Choroid plexus epithelial cell (primary cell): ENCODE data around the gene SKA2.
"Not testable (repeated sequence)": the region's sequence is repeated elsewhere in the genome, so short reads cannot be mapped to it uniquely, and the experiment has no call there.

Experiments used
- DNase-seq: peaks from one replicate; pipeline ENCODE4 v3.0.0-alpha.2; 2010; ENCODE audit warnings: low read depth
- H3K4me3 ChIP-seq: 2 replicates; pipeline ENCODE4 v1.5.1; 2011; ENCODE audit warnings: low read depth, mild to moderate bottlenecking, control low read depth, low read length, moderate library complexity
- TF ChIP-seq, protein P1 (sequence below): conservative IDR thresholded peaks from 2 replicates; pipeline ENCODE4 v1.5.1; 2011; ENCODE audit warnings: low read depth, mild to moderate bottlenecking, control low read depth, inconsistent platforms, low read length, moderate library complexity

SKA2 gene

GRCh38 chr17:59139939-59140338 is 15.0 kb downstream of the SKA2 start:
- TF ChIP-seq, protein P1, sequence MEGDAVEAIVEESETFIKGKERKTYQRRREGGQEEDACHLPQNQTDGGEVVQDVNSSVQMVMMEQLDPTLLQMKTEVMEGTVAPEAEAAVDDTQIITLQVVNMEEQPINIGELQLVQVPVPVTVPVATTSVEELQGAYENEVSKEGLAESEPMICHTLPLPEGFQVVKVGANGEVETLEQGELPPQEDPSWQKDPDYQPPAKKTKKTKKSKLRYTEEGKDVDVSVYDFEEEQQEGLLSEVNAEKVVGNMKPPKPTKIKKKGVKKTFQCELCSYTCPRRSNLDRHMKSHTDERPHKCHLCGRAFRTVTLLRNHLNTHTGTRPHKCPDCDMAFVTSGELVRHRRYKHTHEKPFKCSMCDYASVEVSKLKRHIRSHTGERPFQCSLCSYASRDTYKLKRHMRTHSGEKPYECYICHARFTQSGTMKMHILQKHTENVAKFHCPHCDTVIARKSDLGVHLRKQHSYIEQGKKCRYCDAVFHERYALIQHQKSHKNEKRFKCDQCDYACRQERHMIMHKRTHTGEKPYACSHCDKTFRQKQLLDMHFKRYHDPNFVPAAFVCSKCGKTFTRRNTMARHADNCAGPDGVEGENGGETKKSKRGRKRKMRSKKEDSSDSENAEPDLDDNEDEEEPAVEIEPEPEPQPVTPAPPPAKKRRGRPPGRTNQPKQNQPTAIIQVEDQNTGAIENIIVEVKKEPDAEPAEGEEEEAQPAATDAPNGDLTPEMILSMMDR = no peak
- no peak overlapping the region for H3K4me3 ChIP-seq
- no peak for DNase-seq

- not testable (repeated sequence) for DNase-seq, H3K4me3 ChIP-seq
Measured at GRCh38 chr17:59138339-59138738, 16.6 kb downstream of the SKA2 start.

DNA sequence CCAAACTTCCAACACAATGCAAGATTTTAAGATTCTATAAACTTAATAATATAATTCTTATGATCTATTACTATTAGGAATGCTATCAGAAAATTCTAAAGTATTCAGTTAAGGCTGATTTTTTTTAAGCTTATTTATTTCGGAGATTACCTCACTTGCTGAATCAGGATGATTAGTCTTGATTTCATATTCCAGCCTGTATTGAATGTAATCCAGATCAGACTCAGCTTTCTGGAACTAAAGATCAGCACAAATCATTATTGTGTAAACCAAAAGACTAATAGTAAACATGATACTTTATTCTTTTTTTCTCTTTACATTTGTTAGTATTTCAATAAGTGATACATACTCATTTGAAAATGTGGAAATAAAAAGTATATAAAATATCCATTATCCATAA is 23.9 kb downstream of the SKA2 start:
- DNase-seq = no peak
- H3K4me3 ChIP-seq = no peak overlapping the region
- TF ChIP-seq, protein P1 = no peak

DNA sequence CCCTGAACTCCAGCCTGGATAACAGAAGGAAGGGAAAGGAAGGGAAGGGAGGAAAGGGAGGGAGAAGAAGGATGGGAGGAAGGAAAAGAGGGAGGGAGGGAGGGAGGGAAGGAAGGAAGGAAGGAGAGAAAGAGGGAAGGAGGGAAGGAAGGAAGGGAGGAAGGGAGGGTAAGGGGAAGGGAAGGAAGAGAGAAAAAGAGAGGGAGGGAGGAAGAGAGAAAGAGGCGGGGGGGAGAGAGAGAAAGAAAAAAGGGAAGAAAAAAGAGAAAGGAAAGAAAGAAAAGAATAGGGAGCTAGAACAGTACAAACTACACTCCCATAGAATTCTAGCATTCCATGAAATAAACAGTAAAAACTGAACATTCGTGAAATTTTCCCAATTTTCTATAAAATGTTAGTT is 25.2 kb downstream of the SKA2 start:
- no peak for DNase-seq
- H3K4me3 ChIP-seq = no peak overlapping the region
- TF ChIP-seq, protein P1 = no peak

DNA sequence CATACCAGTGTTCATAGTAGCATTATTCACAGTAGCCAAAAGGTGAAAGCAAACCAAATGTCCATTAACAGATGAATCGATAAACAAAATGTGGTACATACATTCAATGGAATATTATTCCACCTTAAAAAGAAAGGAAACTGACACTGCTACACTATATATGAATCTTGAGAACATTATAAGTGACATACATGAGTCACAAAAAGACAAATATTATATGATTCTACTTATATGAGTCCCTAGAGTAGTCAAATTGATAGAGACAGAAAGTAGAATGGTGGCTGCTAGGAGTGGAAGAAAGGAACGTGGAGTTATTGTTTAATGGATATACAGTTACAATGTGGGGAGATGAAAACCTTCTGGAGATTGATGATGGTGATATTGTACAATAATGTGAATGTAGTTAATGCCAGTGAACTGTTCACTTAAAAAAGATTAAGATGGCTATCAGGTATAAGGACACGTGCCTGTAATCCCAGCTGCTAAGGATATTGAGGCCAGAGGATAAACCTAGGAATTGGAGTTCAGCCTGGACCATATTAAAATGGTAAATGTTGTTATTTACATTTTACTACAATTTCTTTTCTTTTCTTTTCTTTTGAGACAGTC is 28.1 kb downstream of the SKA2 start:
- H3K4me3 ChIP-seq = no peak overlapping the region
- TF ChIP-seq, protein P1 = no peak
- no peak for DNase-seq

- no peak overlapping the region for H3K4me3 ChIP-seq
- TF ChIP-seq, protein P1 = no peak
- no peak for DNase-seq
Measured at GRCh38 chr17:59124665-59125064, 30.3 kb downstream of the SKA2 start.

GRCh38 chr17:59121901-59122480 is 33.0 kb downstream of the SKA2 start:
- no peak overlapping the region for H3K4me3 ChIP-seq
- TF ChIP-seq, protein P1 = no peak
- no peak for DNase-seq

DNA sequence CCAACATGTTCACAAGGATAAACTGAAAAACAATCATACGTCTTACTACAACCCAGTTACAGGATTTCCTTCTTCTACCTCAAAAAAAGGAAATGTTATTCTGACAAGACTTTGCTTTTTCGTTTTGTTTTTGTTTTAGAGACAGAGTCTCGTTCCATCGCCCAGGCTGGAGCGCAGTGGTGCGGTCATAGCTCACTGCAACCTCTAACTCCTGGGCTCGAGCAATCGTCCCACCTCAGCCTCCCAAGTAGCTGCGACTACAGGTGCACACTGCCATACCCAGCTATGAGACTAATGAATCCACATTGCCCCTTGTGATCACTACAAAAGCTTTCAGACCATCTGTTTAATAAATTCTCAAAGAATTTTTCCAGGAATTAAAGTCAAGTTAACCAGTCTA is 39.5 kb downstream of the SKA2 start:
- DNase-seq = no peak
- TF ChIP-seq, protein P1 = no peak
- no peak overlapping the region for H3K4me3 ChIP-seq
